Endothelial cell of umbilical vein (primary cell): Measurements from ENCODE around the gene ARL8A.

Experiments
- CTCF ChIP-seq, 2 donors: IDR thresholded peaks; 1 replicate in 1 of 2; 2 replicates in 1 of 2; pipeline ENCODE4 v1.5.1; 2011; ENCODE audit warnings: low read length in 2 of 2, mild to moderate bottlenecking in 2 of 2, moderate library complexity in 2 of 2, control low read depth in 1 of 2, inconsistent platforms in 1 of 2, low read depth in 1 of 2; ENCODE audit not compliant: insufficient read depth in 1 of 2; ENCODE audit errors: extremely low read depth in 1 of 2
- EZH2 ChIP-seq: IDR thresholded peaks from 2 replicates; pipeline ENCODE4 v1.6.1; 2012; ENCODE audit warnings: borderline replicate concordance, low read depth, mild to moderate bottlenecking, moderate library complexity, low read length, inconsistent platforms; ENCODE audit not compliant: severe bottlenecking
- JUN ChIP-seq: IDR thresholded peaks from 2 replicates; pipeline ENCODE4 v1.6.1; 2011; ENCODE audit warnings: borderline replicate concordance, low read depth; ENCODE audit not compliant: insufficient read length, insufficient read depth
- MYC ChIP-seq: IDR thresholded peaks from one replicate; pipeline ENCODE4 v1.6.1; 2011; ENCODE audit warnings: mild to moderate bottlenecking, low read depth, low read length
- POLR2A ChIP-seq: IDR thresholded peaks from 2 replicates; pipeline ENCODE4 v1.6.1; 2012; ENCODE audit warnings: low read depth, mild to moderate bottlenecking, control low read depth, low read length
- POLR2AphosphoS5 ChIP-seq: IDR thresholded peaks from 2 replicates; pipeline ENCODE4 v1.6.1; 2012; ENCODE audit warnings: low read depth, mild to moderate bottlenecking, control low read depth, low read length, moderate library complexity; ENCODE audit not compliant: insufficient read depth
- TF ChIP-seq, protein P1 (sequence below): IDR thresholded peaks from 2 replicates; pipeline ENCODE4 v1.6.1; 2011; ENCODE audit not compliant: insufficient read depth, insufficient read length

GRCh38 chr1:202167708-202168415 lies 23.3 kb upstream of the ARL8A start:
- TF ChIP-seq POLR2AphosphoS5 (no peak), POLR2A (no peak), EZH2 (no peak), CTCF (IDR thresholded peaks at IDR 0.05; ENCODE audit: extremely low read depth in 1 of 2, insufficient read depth in 1 of 2, low read depth in 1 of 2, low read length in 2 of 2) (no peak), JUN (no peak), MYC (no peak)
- TF ChIP-seq, protein P1, sequence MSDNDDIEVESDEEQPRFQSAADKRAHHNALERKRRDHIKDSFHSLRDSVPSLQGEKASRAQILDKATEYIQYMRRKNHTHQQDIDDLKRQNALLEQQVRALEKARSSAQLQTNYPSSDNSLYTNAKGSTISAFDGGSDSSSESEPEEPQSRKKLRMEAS: no peak
